HepG2 (cell line): Measurements from ENCODE around the gene TENT5A. TPM values are rescaled to one million over a fixed set of nuclear protein-coding genes. Genes with fewer than 3 reads are reported as not detected.
A peak's percentile ranks its signal among the peaks of the same experiment; 100 is the strongest.

Source experiments
- ESRRA ChIP-seq: sonication (generic); formaldehyde crosslinking; IDR thresholded peaks from 2 replicates; pipeline ENCODE4 v1.5.1; 2020; ENCODE audit warnings: mild to moderate bottlenecking, low read depth, missing genetic modification reagents
- HNF4G ChIP-seq, 2 experiments: sonication (generic) in 1 of 2; formaldehyde crosslinking in 1 of 2; IDR thresholded peaks; 2 replicates each; pipeline versions ENCODE4 v1.4.0 to v1.6.1; 2011 to 2020; ENCODE audit warnings: borderline replicate concordance in 2 of 2, low read depth in 2 of 2, mild to moderate bottlenecking in 2 of 2, low read length in 1 of 2, missing genetic modification reagents in 1 of 2, moderate library complexity in 1 of 2
- HOMEZ ChIP-seq: IDR thresholded peaks from 2 replicates; pipeline ENCODE4 v1.6.1; 2016; ENCODE audit warnings: low read depth
- KLF13 ChIP-seq: sonication (generic); formaldehyde crosslinking; IDR thresholded peaks from 2 replicates; pipeline ENCODE4 v1.4.0; 2020; ENCODE audit warnings: mild to moderate bottlenecking, missing genetic modification reagents
- RAD51 ChIP-seq: fragments of 450-650 bp; IDR thresholded peaks from 2 replicates; pipeline ENCODE4 v1.6.1; 2016; ENCODE audit warnings: borderline replicate concordance
- REST ChIP-seq, 2 experiments: IDR thresholded peaks; 2 replicates each; pipeline ENCODE4 v1.6.1; 2011 to 2012; ENCODE audit warnings: low read length in 2 of 2, borderline replicate concordance in 1 of 2, low read depth in 1 of 2, mild to moderate bottlenecking in 1 of 2, moderate library complexity in 1 of 2
- SMARCE1 ChIP-seq: fragments of 450-650 bp; IDR thresholded peaks from 2 replicates; pipeline ENCODE4 v1.6.1; 2017; ENCODE audit warnings: borderline replicate concordance
- SOX13 ChIP-seq, 3 experiments: fragments of 450-650 bp in 1 of 3; sonication (generic) in 1 of 3; formaldehyde crosslinking in 1 of 3; IDR thresholded peaks in 2 of 3; conservative IDR thresholded peaks in 1 of 3; 2 replicates each; pipeline versions ENCODE4 v1.5.0 to v1.6.1; 2016 to 2020; ENCODE audit warnings: antibody characterized with exemption in 1 of 3, mild to moderate bottlenecking in 1 of 3, missing compliant biosample characterization in 1 of 3, missing genetic modification reagents in 1 of 3, moderate library complexity in 1 of 3
- TBX3 ChIP-seq: fragments of 450-650 bp; IDR thresholded peaks from 2 replicates; pipeline ENCODE4 v1.6.1; 2017; ENCODE audit warnings: antibody characterized with exemption, mild to moderate bottlenecking, inconsistent platforms, borderline replicate concordance
- ZBTB44 ChIP-seq: sonication (generic); formaldehyde crosslinking; IDR thresholded peaks from 2 replicates; pipeline ENCODE4 v1.4.0; 2020; ENCODE audit warnings: missing genetic modification reagents
- ZFAT ChIP-seq: sonication (generic); formaldehyde crosslinking; conservative IDR thresholded peaks from 2 replicates; pipeline ENCODE4 v1.8.1; 2023; ENCODE audit warnings: missing genetic modification reagents, inconsistent platforms
- ZNF17 ChIP-seq: sonication (generic); formaldehyde crosslinking; IDR thresholded peaks from 2 replicates; pipeline ENCODE4 v1.5.0; 2020; ENCODE audit warnings: mild to moderate bottlenecking, missing genetic modification reagents
- ZNF264 ChIP-seq: sonication (generic); formaldehyde crosslinking; IDR thresholded peaks from 2 replicates; pipeline ENCODE4 v1.4.0; 2020; ENCODE audit warnings: missing genetic modification reagents
- ZNF766 ChIP-seq: sonication (generic); formaldehyde crosslinking; IDR thresholded peaks from 2 replicates; pipeline ENCODE4 v1.5.0; 2020; ENCODE audit warnings: missing genetic modification reagents, borderline replicate concordance
- ZNF788 ChIP-seq: sonication (generic); formaldehyde crosslinking; IDR thresholded peaks from 2 replicates; pipeline ENCODE4 v1.5.0; 2020; ENCODE audit warnings: mild to moderate bottlenecking, missing genetic modification reagents, borderline replicate concordance
- polyA plus RNA-seq, 8 experiments: library from polyadenylated mRNA; depleted of rRNA in 3 of 8; stranded (reverse) in 7 of 8; unstranded in 1 of 8; fragments of >200 nt; fragmentation: Illumina TruSeq in 4 of 8; extraction: Trizol in 4 of 8; gene quantifications; 2 replicates each; pipeline versions ENCODE4 v1.2.1 to v1.2.3, GENCODE V29; 2011 to 2016; ENCODE audit warnings: low read depth in 4 of 8, missing spikeins in 1 of 8, mixed read lengths in 1 of 8; ENCODE audit not compliant: insufficient read depth in 1 of 8
- total RNA-seq, 5 experiments: library from RNA; depleted of rRNA; stranded (reverse); fragments of >200 nt; fragmentation: Illumina TruSeq; extraction: Trizol; gene quantifications; 2 replicates each; pipeline ENCODE4 v1.2.3, GENCODE V29; 2016; ENCODE audit warnings: low read depth in 1 of 5
- TF ChIP-seq, protein P1 (sequence below): fragments of 450-650 bp; IDR thresholded peaks from 2 replicates; pipeline ENCODE4 v1.6.1; 2017
- TF ChIP-seq, protein P2 (sequence below): IDR thresholded peaks from 2 replicates; pipeline ENCODE4 v1.6.1; 2016; ENCODE audit warnings: missing compliant biosample characterization, missing genetic modification reagents, borderline replicate concordance

The TENT5A gene
- total and polyA plus RNA-seq, 2 of the 13 experiments (the other 11 are each of a cell fraction or from before 2014, with no cell fraction given), result 8.0 to 13.8 TPM

DNA sequence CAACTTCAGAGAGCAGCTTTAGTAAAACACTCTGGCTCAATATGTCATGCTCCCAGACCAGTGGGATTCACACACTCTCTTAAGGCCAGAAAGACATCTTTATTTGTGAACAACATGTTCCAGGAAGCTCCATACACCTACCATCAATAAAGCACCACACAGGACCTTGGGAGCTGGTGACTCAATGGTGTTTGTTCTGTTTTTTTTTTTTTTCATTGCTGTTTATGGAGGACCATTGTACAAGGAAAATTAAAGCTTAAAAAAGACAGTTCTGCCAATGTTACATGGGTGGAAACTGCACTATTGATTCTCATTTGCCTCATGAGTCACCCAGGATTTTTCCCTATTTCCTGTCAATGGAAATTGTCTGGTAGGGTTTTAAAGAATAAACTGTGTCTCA lies 36.3 kb upstream of the TENT5A start (continued):
- TF ChIP-seq, protein P1, sequence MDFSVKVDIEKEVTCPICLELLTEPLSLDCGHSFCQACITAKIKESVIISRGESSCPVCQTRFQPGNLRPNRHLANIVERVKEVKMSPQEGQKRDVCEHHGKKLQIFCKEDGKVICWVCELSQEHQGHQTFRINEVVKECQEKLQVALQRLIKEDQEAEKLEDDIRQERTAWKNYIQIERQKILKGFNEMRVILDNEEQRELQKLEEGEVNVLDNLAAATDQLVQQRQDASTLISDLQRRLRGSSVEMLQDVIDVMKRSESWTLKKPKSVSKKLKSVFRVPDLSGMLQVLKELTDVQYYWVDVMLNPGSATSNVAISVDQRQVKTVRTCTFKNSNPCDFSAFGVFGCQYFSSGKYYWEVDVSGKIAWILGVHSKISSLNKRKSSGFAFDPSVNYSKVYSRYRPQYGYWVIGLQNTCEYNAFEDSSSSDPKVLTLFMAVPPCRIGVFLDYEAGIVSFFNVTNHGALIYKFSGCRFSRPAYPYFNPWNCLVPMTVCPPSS, result no peak
- TF ChIP-seq ZNF766 (CRISPR knock-in tag), result no peak
- TF ChIP-seq HNF4G (IDR thresholded peaks at IDR 0.05; ENCODE audit: borderline replicate concordance, low read depth, low read length), result no peak
- no peak for TF ChIP-seq HNF4G (CRISPR knock-in tag; IDR thresholded peaks at IDR 0.05; ENCODE audit: borderline replicate concordance, low read depth)
- no peak for TF ChIP-seq ZNF788
- TF ChIP-seq ZNF264, result no peak
- no peak for TF ChIP-seq RAD51
- no peak for TF ChIP-seq SOX13 (IDR thresholded peaks at IDR 0.05)
- TF ChIP-seq SOX13 (CRISPR knock-in tag; conservative IDR thresholded peaks at IDR 0.05 in 1 of 2, IDR thresholded peaks at IDR 0.05 in 1 of 2), result no peak; a peak in 1 of 4 replicates
- TF ChIP-seq REST (IDR thresholded peaks at IDR 0.05; ENCODE audit: borderline replicate concordance in 1 of 2, low read depth in 1 of 2, low read length in 2 of 2), result no peak
- TF ChIP-seq KLF13, result no peak
- no peak for TF ChIP-seq SMARCE1
- no peak for TF ChIP-seq ZBTB44
- TF ChIP-seq ESRRA (CRISPR knock-in tag), result no peak
- TF ChIP-seq TBX3, result no peak
- TF ChIP-seq, protein P2, sequence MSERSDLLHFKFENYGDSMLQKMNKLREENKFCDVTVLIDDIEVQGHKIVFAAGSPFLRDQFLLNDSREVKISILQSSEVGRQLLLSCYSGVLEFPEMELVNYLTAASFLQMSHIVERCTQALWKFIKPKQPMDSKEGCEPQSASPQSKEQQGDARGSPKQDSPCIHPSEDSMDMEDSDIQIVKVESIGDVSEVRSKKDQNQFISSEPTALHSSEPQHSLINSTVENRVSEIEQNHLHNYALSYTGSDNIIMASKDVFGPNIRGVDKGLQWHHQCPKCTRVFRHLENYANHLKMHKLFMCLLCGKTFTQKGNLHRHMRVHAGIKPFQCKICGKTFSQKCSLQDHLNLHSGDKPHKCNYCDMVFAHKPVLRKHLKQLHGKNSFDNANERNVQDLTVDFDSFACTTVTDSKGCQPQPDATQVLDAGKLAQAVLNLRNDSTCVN (CRISPR knock-in tag), result no peak
- no peak for TF ChIP-seq ZFAT (CRISPR knock-in tag)
- TF ChIP-seq ZNF17, result no peak
- peak; percentile 77; the same call in 1 of the 2 replicates for TF ChIP-seq HOMEZ (CRISPR knock-in tag)
